WTC11 (cell line): Measurements from ENCODE around the gene KAT6B.

Source experiments
- GABPB1 ChIP-seq: sonication (generic); formaldehyde crosslinking; IDR thresholded peaks from 2 replicates; pipeline ENCODE4 v1.8.1; 2023; ENCODE audit warnings: mild to moderate bottlenecking, missing genetic modification reagents
- JAZF1 ChIP-seq: fragments of 250-450 bp; sonication (Bioruptor Pico); IDR thresholded peaks from 2 replicates; pipeline ENCODE4 v1.9.0; 2021; ENCODE audit warnings: moderate library complexity, mild to moderate bottlenecking, inconsistent platforms
- KAT7 ChIP-seq: sonication (generic); formaldehyde crosslinking; IDR thresholded peaks from 2 replicates; pipeline ENCODE4 v1.8.1; 2023; ENCODE audit warnings: missing genetic modification reagents, mild to moderate bottlenecking, borderline replicate concordance
- SP1 ChIP-seq: sonication (generic); formaldehyde crosslinking; conservative IDR thresholded peaks from 2 replicates; pipeline ENCODE4 v1.8.1; 2022; ENCODE audit warnings: missing genetic modification reagents
- TEAD4 ChIP-seq: sonication (generic); formaldehyde crosslinking; IDR thresholded peaks from 2 replicates; pipeline ENCODE4 v1.8.0; 2022; ENCODE audit warnings: mild to moderate bottlenecking, missing genetic modification reagents
- ZNF219 ChIP-seq: sonication (generic); formaldehyde crosslinking; IDR thresholded peaks from 2 replicates; pipeline ENCODE4 v1.8.0; 2023; ENCODE audit warnings: missing genetic modification reagents, mild to moderate bottlenecking, borderline replicate concordance
- ZNF416 ChIP-seq: fragments of 250-450 bp; sonication (Bioruptor Pico); IDR thresholded peaks from 2 replicates; pipeline ENCODE4 v1.9.0; 2021; ENCODE audit warnings: mild to moderate bottlenecking, inconsistent platforms
- TF ChIP-seq, protein P1 (sequence below): fragments of 200-600 bp; IDR thresholded peaks from 2 replicates; pipeline ENCODE4 v1.8.0; 2022; ENCODE audit warnings: antibody characterized with exemption
- TF ChIP-seq, protein P2 (sequence below): sonication (generic); formaldehyde crosslinking; IDR thresholded peaks from 2 replicates; pipeline ENCODE4 v1.8.1; 2022; ENCODE audit warnings: low read depth, missing genetic modification reagents, borderline replicate concordance
- TF ChIP-seq, protein P3 (sequence below): sonication (generic); formaldehyde crosslinking; IDR thresholded peaks from 2 replicates; pipeline ENCODE4 v1.8.1; 2023; ENCODE audit warnings: mild to moderate bottlenecking, missing genetic modification reagents, moderate library complexity

DNA sequence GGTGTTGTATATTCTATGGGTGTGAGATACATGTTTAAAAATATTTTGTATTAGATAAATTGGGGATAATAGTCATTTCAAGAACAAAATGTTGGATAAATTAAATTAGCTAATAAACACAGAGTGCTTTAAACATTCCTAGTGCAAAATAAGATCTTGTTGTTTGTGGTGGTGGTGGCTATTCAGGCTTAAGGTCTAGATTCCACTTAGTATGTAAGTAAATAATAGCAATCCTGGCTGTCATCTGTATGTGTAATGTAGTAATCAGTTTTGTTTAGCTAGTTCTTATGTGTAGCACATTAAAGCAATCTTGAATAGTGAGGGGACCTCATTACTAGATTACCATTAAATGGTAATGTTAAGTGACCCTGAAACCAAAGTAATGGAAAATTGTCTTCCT lies 48.7 kb downstream of the KAT6B start:
- TF ChIP-seq, protein P1, sequence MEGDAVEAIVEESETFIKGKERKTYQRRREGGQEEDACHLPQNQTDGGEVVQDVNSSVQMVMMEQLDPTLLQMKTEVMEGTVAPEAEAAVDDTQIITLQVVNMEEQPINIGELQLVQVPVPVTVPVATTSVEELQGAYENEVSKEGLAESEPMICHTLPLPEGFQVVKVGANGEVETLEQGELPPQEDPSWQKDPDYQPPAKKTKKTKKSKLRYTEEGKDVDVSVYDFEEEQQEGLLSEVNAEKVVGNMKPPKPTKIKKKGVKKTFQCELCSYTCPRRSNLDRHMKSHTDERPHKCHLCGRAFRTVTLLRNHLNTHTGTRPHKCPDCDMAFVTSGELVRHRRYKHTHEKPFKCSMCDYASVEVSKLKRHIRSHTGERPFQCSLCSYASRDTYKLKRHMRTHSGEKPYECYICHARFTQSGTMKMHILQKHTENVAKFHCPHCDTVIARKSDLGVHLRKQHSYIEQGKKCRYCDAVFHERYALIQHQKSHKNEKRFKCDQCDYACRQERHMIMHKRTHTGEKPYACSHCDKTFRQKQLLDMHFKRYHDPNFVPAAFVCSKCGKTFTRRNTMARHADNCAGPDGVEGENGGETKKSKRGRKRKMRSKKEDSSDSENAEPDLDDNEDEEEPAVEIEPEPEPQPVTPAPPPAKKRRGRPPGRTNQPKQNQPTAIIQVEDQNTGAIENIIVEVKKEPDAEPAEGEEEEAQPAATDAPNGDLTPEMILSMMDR, result no peak
- TF ChIP-seq GABPB1 (CRISPR knock-in tag) (no peak), ZNF219 (no peak), TEAD4 (no peak), ZNF416 (CRISPR knock-in tag) (no peak), JAZF1 (no peak), SP1 (CRISPR knock-in tag) (no peak), KAT7 (CRISPR knock-in tag) (no peak)
- TF ChIP-seq, protein P2, sequence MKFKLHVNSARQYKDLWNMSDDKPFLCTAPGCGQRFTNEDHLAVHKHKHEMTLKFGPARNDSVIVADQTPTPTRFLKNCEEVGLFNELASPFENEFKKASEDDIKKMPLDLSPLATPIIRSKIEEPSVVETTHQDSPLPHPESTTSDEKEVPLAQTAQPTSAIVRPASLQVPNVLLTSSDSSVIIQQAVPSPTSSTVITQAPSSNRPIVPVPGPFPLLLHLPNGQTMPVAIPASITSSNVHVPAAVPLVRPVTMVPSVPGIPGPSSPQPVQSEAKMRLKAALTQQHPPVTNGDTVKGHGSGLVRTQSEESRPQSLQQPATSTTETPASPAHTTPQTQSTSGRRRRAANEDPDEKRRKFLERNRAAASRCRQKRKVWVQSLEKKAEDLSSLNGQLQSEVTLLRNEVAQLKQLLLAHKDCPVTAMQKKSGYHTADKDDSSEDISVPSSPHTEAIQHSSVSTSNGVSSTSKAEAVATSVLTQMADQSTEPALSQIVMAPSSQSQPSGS (CRISPR knock-in tag), result no peak
- TF ChIP-seq, protein P3, sequence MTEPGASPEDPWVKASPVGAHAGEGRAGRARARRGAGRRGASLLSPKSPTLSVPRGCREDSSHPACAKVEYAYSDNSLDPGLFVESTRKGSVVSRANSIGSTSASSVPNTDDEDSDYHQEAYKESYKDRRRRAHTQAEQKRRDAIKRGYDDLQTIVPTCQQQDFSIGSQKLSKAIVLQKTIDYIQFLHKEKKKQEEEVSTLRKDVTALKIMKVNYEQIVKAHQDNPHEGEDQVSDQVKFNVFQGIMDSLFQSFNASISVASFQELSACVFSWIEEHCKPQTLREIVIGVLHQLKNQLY, result no peak
